Prostate gland (tissue), 2 donors: ENCODE measurements around the gene PLA2G4D. TPM values are rescaled to one million over a fixed set of nuclear protein-coding genes. Genes with fewer than 3 reads are reported as not detected.

Source experiments
- DNase-seq: peaks from one replicate; pipeline ENCODE4 v3.0.0-alpha.2; 2019; ENCODE audit warnings: low spot score
- H3K27ac ChIP-seq, 2 donors: fragments of 200-600 bp; sonication (generic); 2 replicates each; pipeline ENCODE4 v1.5.1; 2017 to 2019
- H3K27me3 ChIP-seq: fragments of 200-600 bp; sonication (generic); replicated peaks from 2 replicates; pipeline ENCODE4 v1.5.1; 2019; ENCODE audit not compliant: insufficient read depth
- H3K36me3 ChIP-seq, 2 donors: fragments of 200-600 bp; sonication (generic); 1 replicate in 1 of 2; 2 replicates in 1 of 2; pipeline versions ENCODE4 v1.5.1 to v1.8.1; 2017 to 2019
- H3K4me1 ChIP-seq: fragments of 200-600 bp; sonication (generic); replicated peaks from 2 replicates; pipeline ENCODE4 v1.5.1; 2019
- H3K4me3 ChIP-seq, 2 donors: fragments of 200-600 bp; sonication (generic); 2 replicates each; pipeline ENCODE4 v1.5.1; 2017 to 2019
- H3K9me3 ChIP-seq: fragments of 200-600 bp; sonication (generic); 2 replicates; pipeline ENCODE4 v1.5.1; 2017
- CTCF ChIP-seq, 4 experiments: fragments of 200-600 bp in 2 of 4; fragments of 450-650 bp in 2 of 4; sonication (generic) in 2 of 4; IDR thresholded peaks; 1 replicate in 3 of 4; 2 replicates in 1 of 4; pipeline ENCODE4 v1.5.1; 2016 to 2019; ENCODE audit warnings: antibody characterized with exemption in 4 of 4, mild to moderate bottlenecking in 2 of 4, moderate library complexity in 2 of 4
- POLR2A ChIP-seq: fragments of 450-650 bp; IDR thresholded peaks from one replicate; pipeline ENCODE4 v1.6.1; 2016; ENCODE audit warnings: antibody characterized with exemption, mild to moderate bottlenecking
- POLR2AphosphoS5 ChIP-seq: sonication (generic); formaldehyde crosslinking; IDR thresholded peaks from one replicate; pipeline ENCODE4 v1.6.1; 2017; ENCODE audit warnings: antibody characterized with exemption
- WGBS: methylation state at CpG from one replicate; pipeline ENCODE4 v1.1.5; 2018; 5-methylcytosine and 5-hydroxymethylcytosine counted together
- intact Hi-C: fragments of 100-400 bp; cut with DNase I; formaldehyde crosslinking; loops from one replicate; pipeline ENCODE4 v1.14.2; 2022
- total RNA-seq, 2 donors: library from RNA; depleted of rRNA; stranded (reverse); fragments of >200 nt; gene quantifications; one replicate each; pipeline ENCODE4 v1.1.0, GENCODE V29; 2016

PLA2G4D gene
- total RNA-seq, 2 donors from 2014 or later, result 1.5 to 2.1 TPM

GRCh38 chr15:42048080-42048820, 46.1 kb downstream of the PLA2G4D start:
- Histone ChIP-seq H3K27ac (no peak overlapping the region), H3K9me3 (no peaks in the 10 kb centered on the region), H3K27me3 (no peaks in the 10 kb centered on the region), H3K4me3 (no peak overlapping the region), H3K36me3 (no peaks in the 10 kb centered on the region), H3K4me1 (peaks cover 8% of the 10 kb centered on the region)
- no peak for TF ChIP-seq CTCF (IDR thresholded peaks at IDR 0.05)
- no peak for TF ChIP-seq POLR2A
- TF ChIP-seq POLR2AphosphoS5, result no peak
- DNase-seq, result no peak
- intact Hi-C loops, result no loop called here
- WGBS, result 90% methylated on average over 9 of the region's 9 CpGs

- H3K27ac ChIP-seq, result peak overlapping the region; percentile 56 to 68
- no peaks in the 10 kb centered on the region for H3K9me3 ChIP-seq
- H3K4me1 ChIP-seq, result peaks cover 4% of the 10 kb centered on the region
- no peaks in the 10 kb centered on the region for H3K36me3 ChIP-seq
- TF ChIP-seq POLR2AphosphoS5 (peak; percentile 94), POLR2A (no peak)
- peak; percentile 79 for DNase-seq
- H3K4me3 ChIP-seq, result no peak overlapping the region
- WGBS, result 52% methylated on average over 2 of the region's 2 CpGs
- H3K27me3 ChIP-seq, result no peaks in the 10 kb centered on the region
- intact Hi-C loops, result no loop called here
These were observed 47.8 kb downstream of the PLA2G4D start for GRCh38 chr15:42046597-42046996.

DNA sequence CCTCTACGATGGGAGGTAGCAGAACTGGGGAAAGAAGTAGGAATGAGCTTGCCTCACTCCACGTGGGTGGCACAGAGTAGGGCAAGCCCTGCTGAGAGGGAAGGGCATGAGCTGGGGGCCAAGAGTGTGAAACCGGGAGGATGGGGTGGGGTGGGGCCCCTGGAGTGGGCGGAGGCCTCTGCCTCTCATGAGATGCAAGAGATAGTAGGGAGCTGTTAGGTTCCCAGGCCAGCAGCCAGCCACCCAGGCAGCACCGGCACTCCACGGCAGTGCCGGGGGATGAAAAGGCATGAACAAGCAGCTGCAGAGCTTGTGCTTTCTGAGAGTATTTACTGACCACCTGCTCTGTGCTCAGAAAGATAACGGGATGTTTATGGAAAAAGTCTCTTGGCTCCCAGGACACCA, 49.1 kb downstream of the PLA2G4D start:
- DNase-seq, result no peak
- intact Hi-C loops, result no loop called here
- Histone ChIP-seq H3K4me3 (no peak overlapping the region), H3K4me1 (peaks cover 4% of the 10 kb centered on the region), H3K27ac (no peak overlapping the region), H3K36me3 (no peaks in the 10 kb centered on the region), H3K27me3 (no peaks in the 10 kb centered on the region), H3K9me3 (no peaks in the 10 kb centered on the region)
- 22% methylated on average over 8 of the region's 8 CpGs for WGBS
- TF ChIP-seq POLR2AphosphoS5 (no peak), CTCF (IDR thresholded peaks at IDR 0.05) (no peak), POLR2A (no peak)

DNA sequence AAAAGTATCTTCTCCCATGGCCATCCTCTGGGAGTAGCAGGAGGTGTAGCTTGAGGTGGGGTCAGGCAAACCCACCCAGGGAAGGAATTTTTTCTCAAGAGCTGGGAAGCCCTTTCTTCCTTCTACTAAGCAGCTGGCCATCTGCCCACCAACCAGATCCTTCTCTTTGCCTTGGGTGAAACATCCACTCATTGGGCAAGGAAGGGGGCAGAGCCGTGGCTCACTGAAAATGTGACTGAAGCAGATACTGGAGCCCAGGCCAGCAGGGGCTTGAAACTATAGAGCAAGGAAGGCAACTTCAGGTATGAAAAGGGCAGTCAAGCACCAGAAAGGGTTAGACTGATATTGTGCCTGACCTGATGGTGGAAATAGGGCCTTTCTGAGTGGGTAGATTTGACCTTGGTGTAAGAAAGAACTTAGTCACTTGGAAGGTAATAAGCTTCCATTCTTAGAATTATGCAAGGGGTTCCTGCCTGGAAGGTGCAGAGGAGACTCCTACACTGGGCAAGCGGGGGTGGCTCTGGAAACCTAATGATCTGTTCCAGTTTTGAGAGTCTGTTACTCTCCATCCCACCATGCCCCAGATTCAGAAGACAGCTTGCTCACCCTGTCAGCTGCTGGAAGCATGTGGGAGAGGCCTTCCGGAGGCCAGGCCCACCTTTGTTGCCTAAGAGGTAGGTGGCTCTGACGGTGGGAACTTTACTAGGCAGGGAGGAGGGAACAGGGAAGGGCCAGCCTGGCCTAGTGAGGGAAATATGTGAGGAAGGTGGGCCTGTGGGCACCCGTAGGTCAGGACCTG, 51.6 kb downstream of the PLA2G4D start:
- Histone ChIP-seq H3K36me3 (no peaks in the 10 kb centered on the region), H3K4me1 (peaks cover 4% of the 10 kb centered on the region), H3K9me3 (no peaks in the 10 kb centered on the region), H3K27ac (no peak overlapping the region), H3K27me3 (no peaks in the 10 kb centered on the region), H3K4me3 (no peak overlapping the region)
- TF ChIP-seq CTCF (IDR thresholded peaks at IDR 0.05) (no peak), POLR2AphosphoS5 (no peak), POLR2A (no peak)
- 92% methylated on average over 4 of the region's 5 CpGs for WGBS
- no peak for DNase-seq
- intact Hi-C loops, result no loop called here

GRCh38 chr15:42038401-42038800, 56.0 kb downstream of the PLA2G4D start:
- Histone ChIP-seq H3K27ac (no peak overlapping the region), H3K9me3 (no peaks in the 10 kb centered on the region), H3K4me1 (no peaks in the 10 kb centered on the region), H3K4me3 (no peak overlapping the region), H3K36me3 (no peaks in the 10 kb centered on the region), H3K27me3 (no peaks in the 10 kb centered on the region)
- 86% methylated on average over 6 of the region's 6 CpGs for WGBS
- intact Hi-C loops, result no loop called here
- TF ChIP-seq POLR2A (no peak), POLR2AphosphoS5 (no peak), CTCF (IDR thresholded peaks at IDR 0.05) (no peak)
- DNase-seq, result no peak
